Astrocyte (in vitro differentiated cells and primary cell): ENCODE results near the gene ATP5PB. TPM values are rescaled to one million over a fixed set of nuclear protein-coding genes. Genes with fewer than 3 reads are reported as not detected.

Source experiments
- DNase-seq: peaks from one replicate; pipeline ENCODE4 v3.0.0-alpha.2; 2010; ENCODE audit warnings: low read depth
- FAIRE-seq: peaks from 2 replicates; lab custom pipeline; 2011; peaks lifted over from hg19 to GRCh38; lab: Jason Lieb, UNC
- H2AFZ ChIP-seq: 2 replicates; pipeline ENCODE4 v1.6.0; 2012; ENCODE audit warnings: low read depth, low read length, inconsistent platforms
- H3K27ac ChIP-seq: 2 replicates; pipeline ENCODE4 v1.5.1; 2011; ENCODE audit warnings: low read depth, low read length, inconsistent platforms
- H3K27me3 ChIP-seq: 2 replicates; pipeline ENCODE4 v1.6.0; 2011; ENCODE audit warnings: low read length, inconsistent platforms; ENCODE audit not compliant: insufficient read depth
- H3K36me3 ChIP-seq: 2 replicates; pipeline ENCODE4 v1.5.1; 2011; ENCODE audit warnings: low read length, inconsistent platforms; ENCODE audit not compliant: insufficient read depth
- H3K4me1 ChIP-seq: 2 replicates; pipeline ENCODE4 v1.5.1; 2011; ENCODE audit warnings: low read length, inconsistent platforms; ENCODE audit not compliant: insufficient read depth
- H3K4me2 ChIP-seq: 2 replicates; pipeline ENCODE4 v1.6.0; 2012; ENCODE audit warnings: low read length, inconsistent platforms
- H3K4me3 ChIP-seq: 2 replicates; pipeline ENCODE4 v1.5.1; 2011; ENCODE audit warnings: low read depth, mild to moderate bottlenecking, low read length, inconsistent platforms; ENCODE audit not compliant: insufficient read depth
- H3K79me2 ChIP-seq: 2 replicates; pipeline ENCODE4 v1.6.0; 2012; ENCODE audit warnings: mild to moderate bottlenecking, low read length, inconsistent platforms; ENCODE audit not compliant: insufficient read depth
- H3K9ac ChIP-seq: 2 replicates; pipeline ENCODE4 v1.6.0; 2012; ENCODE audit warnings: mild to moderate bottlenecking, low read length, inconsistent platforms
- H3K9me3 ChIP-seq: 2 replicates; pipeline ENCODE4 v1.5.1; 2012; ENCODE audit warnings: low read depth, mild to moderate bottlenecking, low read length, inconsistent platforms; ENCODE audit not compliant: insufficient read depth
- H4K20me1 ChIP-seq: 2 replicates; pipeline ENCODE4 v1.6.0; 2012; ENCODE audit warnings: low read length, inconsistent platforms; ENCODE audit not compliant: insufficient read depth
- H3K27ac Mint-ChIP-seq: one replicate; pipeline ENCODE4 v1.8.0; 2021; ENCODE audit warnings: mild to moderate bottlenecking, mixed read lengths; ENCODE audit not compliant: unreplicated experiment
- H3K27me3 Mint-ChIP-seq: one replicate; pipeline ENCODE4 v1.8.0; 2021; ENCODE audit warnings: low read depth, mixed read lengths; ENCODE audit not compliant: unreplicated experiment
- H3K36me3 Mint-ChIP-seq: one replicate; pipeline ENCODE4 v1.8.0; 2021; ENCODE audit warnings: low read depth, mixed read lengths; ENCODE audit not compliant: unreplicated experiment
- H3K4me1 Mint-ChIP-seq: one replicate; pipeline ENCODE4 v1.8.0; 2021; ENCODE audit warnings: low read depth, mixed read lengths; ENCODE audit not compliant: unreplicated experiment
- H3K4me3 Mint-ChIP-seq: one replicate; pipeline ENCODE4 v1.8.0; 2021; ENCODE audit warnings: mild to moderate bottlenecking, moderate library complexity, mixed read lengths; ENCODE audit not compliant: unreplicated experiment
- H3K9me3 Mint-ChIP-seq: one replicate; pipeline ENCODE4 v1.8.0; 2021; ENCODE audit warnings: mild to moderate bottlenecking, mixed read lengths; ENCODE audit not compliant: unreplicated experiment
- EZH2 ChIP-seq: IDR thresholded peaks from 2 replicates; pipeline ENCODE4 v1.6.1; 2012; ENCODE audit warnings: mild to moderate bottlenecking, low read length, inconsistent platforms; ENCODE audit not compliant: insufficient read depth
- total RNA-seq: library from RNA; stranded (reverse); gene quantifications from 2 replicates; pipeline ENCODE4 v1.2.1, GENCODE V29; 2021
- TF ChIP-seq, protein P1 (sequence below): IDR thresholded peaks from 2 replicates; pipeline ENCODE4 v1.5.1; 2011; ENCODE audit warnings: low read depth, mild to moderate bottlenecking, inconsistent platforms, low read length, moderate library complexity; ENCODE audit not compliant: insufficient read depth

The ATP5PB gene
- total RNA-seq, 1 donor from 2014 or later = 214 TPM

DNA sequence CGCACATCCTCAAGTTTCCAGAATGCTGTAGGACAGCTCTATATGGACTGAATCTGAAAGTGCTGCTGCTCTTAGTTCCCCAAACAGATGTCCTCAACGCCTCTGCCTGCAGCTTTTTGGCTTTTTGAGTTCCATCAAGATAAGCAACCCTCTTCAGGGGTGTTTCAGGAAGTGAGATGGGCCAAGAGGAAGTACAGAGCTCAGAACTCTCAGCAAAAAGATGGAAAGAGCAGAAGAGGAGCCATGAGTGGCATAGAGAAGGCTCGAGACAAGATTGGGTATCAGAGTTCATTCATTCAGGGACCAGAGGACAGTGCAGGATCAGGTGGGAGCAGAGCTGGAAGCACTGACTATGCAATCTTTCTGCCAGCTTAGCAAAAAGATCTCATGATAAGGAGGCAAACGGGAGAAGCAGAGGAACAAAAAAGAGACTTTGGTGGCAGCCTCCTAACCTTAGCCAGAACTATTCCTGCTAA lies 54.4 kb downstream of the ATP5PB start, which contains the start of the genes ADORA3 and TMIGD3:
ADORA3 (minus strand) TSS at position 49 of the 476 bp plus-strand sequence. CDS start 279 bp downstream, outside the sequence.
TMIGD3 (minus strand) TSS at position 49 of the 476 bp plus-strand sequence. CDS start 279 bp downstream, outside the sequence.
- H3K9ac ChIP-seq = no peak within 1 kb of the TSS
- H3K27ac Mint-ChIP-seq = no peak within 1 kb of the TSS
- no peaks in the 10 kb centered on the region for H3K4me1 Mint-ChIP-seq
- no peaks in the 10 kb centered on the region for H4K20me1 ChIP-seq
- TF ChIP-seq, protein P1, sequence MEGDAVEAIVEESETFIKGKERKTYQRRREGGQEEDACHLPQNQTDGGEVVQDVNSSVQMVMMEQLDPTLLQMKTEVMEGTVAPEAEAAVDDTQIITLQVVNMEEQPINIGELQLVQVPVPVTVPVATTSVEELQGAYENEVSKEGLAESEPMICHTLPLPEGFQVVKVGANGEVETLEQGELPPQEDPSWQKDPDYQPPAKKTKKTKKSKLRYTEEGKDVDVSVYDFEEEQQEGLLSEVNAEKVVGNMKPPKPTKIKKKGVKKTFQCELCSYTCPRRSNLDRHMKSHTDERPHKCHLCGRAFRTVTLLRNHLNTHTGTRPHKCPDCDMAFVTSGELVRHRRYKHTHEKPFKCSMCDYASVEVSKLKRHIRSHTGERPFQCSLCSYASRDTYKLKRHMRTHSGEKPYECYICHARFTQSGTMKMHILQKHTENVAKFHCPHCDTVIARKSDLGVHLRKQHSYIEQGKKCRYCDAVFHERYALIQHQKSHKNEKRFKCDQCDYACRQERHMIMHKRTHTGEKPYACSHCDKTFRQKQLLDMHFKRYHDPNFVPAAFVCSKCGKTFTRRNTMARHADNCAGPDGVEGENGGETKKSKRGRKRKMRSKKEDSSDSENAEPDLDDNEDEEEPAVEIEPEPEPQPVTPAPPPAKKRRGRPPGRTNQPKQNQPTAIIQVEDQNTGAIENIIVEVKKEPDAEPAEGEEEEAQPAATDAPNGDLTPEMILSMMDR = no peak
- TF ChIP-seq EZH2 = no peak
- H3K4me3 ChIP-seq = no peak within 1 kb of the TSS
- H3K27ac ChIP-seq = no peak within 1 kb of the TSS
- no peak within 1 kb of the TSS for H3K4me2 ChIP-seq
- no peak within 1 kb of the TSS for H2AFZ ChIP-seq
- peaks cover 5% of the 10 kb centered on the region for H3K27me3 ChIP-seq
- H3K79me2 ChIP-seq = no peaks in the 10 kb centered on the region
- H3K36me3 ChIP-seq = no peaks in the 10 kb centered on the region
- DNase-seq (no peak), FAIRE-seq (no peak)
- no peaks in the 10 kb centered on the region for H3K9me3 ChIP-seq
- H3K36me3 Mint-ChIP-seq = no peaks in the 10 kb centered on the region
- H3K9me3 Mint-ChIP-seq = peaks cover 2% of the 10 kb centered on the region
- H3K27me3 Mint-ChIP-seq = peaks cover 19% of the 10 kb centered on the region
- H3K4me3 Mint-ChIP-seq = no peak within 1 kb of the TSS
- H3K4me1 ChIP-seq = peaks cover 11% of the 10 kb centered on the region

DNA sequence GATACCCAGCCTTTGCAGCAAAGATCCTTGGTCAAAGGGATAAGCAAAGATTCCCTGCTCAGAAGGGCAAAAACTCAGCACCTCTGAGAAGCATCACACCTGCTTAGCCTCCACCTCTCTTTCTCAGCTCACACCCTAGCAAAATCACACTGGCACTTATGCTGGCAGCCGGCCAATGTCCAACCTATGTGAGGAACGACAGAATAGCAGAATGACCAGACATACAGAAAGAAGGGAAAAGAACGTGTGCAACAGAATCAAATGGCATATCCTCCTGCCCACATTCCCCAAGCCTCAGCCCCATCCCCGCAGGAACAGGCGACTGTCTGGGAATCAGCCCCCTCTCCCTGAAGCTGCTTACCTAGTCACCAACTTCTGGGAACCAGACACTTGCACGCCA lies 54.8 kb downstream of the ATP5PB start:
- Histone ChIP-seq H3K27me3 (peaks cover 5% of the 10 kb centered on the region), H3K4me1 (peaks cover 11% of the 10 kb centered on the region), H3K4me2 (no peak overlapping the region), H4K20me1 (no peaks in the 10 kb centered on the region), H3K9ac (no peak overlapping the region), H3K79me2 (no peaks in the 10 kb centered on the region), H2AFZ (no peak overlapping the region), H3K9me3 (no peaks in the 10 kb centered on the region), H3K27ac (no peak overlapping the region), H3K36me3 (no peaks in the 10 kb centered on the region), H3K4me3 (no peak overlapping the region)
- DNase-seq (no peak), FAIRE-seq (no peak)
- Mint-ChIP-seq H3K36me3 (no peaks in the 10 kb centered on the region), H3K9me3 (peaks cover 2% of the 10 kb centered on the region), H3K4me3 (no peak overlapping the region), H3K27ac (no peak overlapping the region), H3K27me3 (peaks cover 19% of the 10 kb centered on the region), H3K4me1 (no peaks in the 10 kb centered on the region)
- TF ChIP-seq, protein P1 = no peak
- no peak for TF ChIP-seq EZH2

DNA sequence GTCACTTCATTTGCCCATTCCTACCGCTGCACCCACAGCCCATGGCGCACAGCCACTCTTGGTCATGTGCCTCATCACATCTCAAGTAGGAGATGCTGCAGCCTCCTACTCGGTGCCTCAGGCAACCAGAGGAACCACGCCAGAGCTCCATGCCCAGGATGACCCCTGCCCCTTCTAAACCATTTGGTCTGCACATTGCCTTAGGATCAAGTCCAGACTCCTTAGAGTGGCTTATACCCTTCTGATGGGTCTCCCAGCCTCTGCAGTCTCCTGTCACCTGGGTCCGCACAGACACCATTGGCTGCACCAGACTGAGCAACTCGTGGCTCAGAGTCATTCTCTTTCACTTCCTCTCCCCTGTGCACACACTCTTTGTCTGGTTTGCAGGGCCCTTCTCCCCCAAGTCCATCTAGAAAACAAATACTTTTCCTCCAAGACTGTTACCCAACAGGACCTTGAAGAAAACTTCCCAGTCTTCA lies 56.4 kb downstream of the ATP5PB start:
- H3K9me3 Mint-ChIP-seq = no peaks in the 10 kb centered on the region
- Histone ChIP-seq H4K20me1 (no peaks in the 10 kb centered on the region), H3K9me3 (no peaks in the 10 kb centered on the region), H3K27ac (no peak overlapping the region), H3K4me2 (no peak overlapping the region), H3K4me3 (no peak overlapping the region), H3K4me1 (peaks cover 11% of the 10 kb centered on the region), H2AFZ (no peak overlapping the region), H3K36me3 (no peaks in the 10 kb centered on the region), H3K79me2 (no peaks in the 10 kb centered on the region), H3K27me3 (peaks cover 5% of the 10 kb centered on the region), H3K9ac (no peak overlapping the region)
- DNase-seq (no peak), FAIRE-seq (no peak)
- TF ChIP-seq EZH2 = no peak
- TF ChIP-seq, protein P1 = no peak
- no peak overlapping the region for H3K27ac Mint-ChIP-seq
- H3K4me1 Mint-ChIP-seq = no peaks in the 10 kb centered on the region
- peaks cover 14% of the 10 kb centered on the region for H3K27me3 Mint-ChIP-seq
- no peaks in the 10 kb centered on the region for H3K36me3 Mint-ChIP-seq
- no peak overlapping the region for H3K4me3 Mint-ChIP-seq
